GM06990 (cell line): ENCODE measurements around the gene POMT2.

Experiments used
- DNase-seq: peaks from one replicate; pipeline ENCODE4 v3.0.0-alpha.2; 2011; ENCODE audit not compliant: insufficient read length; ENCODE audit errors: extremely low read depth
- H3K27me3 ChIP-seq: replicated peaks from 2 replicates; pipeline ENCODE4 v1.6.0; 2011; ENCODE audit warnings: low read length; ENCODE audit not compliant: control insufficient read depth, insufficient read depth
- H3K36me3 ChIP-seq: 2 replicates; pipeline ENCODE4 v1.5.1; 2011; ENCODE audit warnings: low read length; ENCODE audit not compliant: control insufficient read depth, insufficient read depth
- H3K4me3 ChIP-seq: replicated peaks from 2 replicates; pipeline ENCODE4 v1.5.1; 2011; ENCODE audit warnings: low read depth, mild to moderate bottlenecking, control low read depth, low read length
- TF ChIP-seq, protein P1 (sequence below): IDR thresholded peaks from 2 replicates; pipeline ENCODE4 v1.5.1; 2011; ENCODE audit warnings: low read length, control low read depth, mild to moderate bottlenecking, inconsistent platforms; ENCODE audit not compliant: insufficient read depth, poor library complexity, severe bottlenecking

Gene POMT2

DNA sequence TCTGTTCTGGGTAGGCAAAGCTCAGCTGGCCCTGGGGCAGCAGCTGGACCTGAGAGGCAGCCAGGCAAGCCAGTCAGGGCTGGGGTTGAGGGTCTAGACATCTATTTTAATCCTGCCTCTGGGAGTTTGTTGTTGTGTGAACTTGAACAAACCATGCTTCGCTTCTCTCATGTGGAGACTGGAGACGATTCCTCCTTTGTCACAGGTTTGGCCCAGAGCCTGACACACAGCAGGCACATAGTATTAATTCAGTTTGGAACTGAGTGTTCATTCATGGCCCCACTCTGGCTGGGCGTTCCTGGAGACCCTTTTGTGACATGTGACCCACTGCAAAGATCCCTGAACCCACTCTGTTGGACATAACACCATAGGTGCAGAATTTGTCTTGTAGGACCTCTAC, 89.0 kb downstream of the POMT2 start:
- Histone ChIP-seq H3K4me3 (no peak overlapping the region), H3K36me3 (no peaks in the 10 kb centered on the region), H3K27me3 (no peaks in the 10 kb centered on the region)
- no peak for DNase-seq
- TF ChIP-seq, protein P1, sequence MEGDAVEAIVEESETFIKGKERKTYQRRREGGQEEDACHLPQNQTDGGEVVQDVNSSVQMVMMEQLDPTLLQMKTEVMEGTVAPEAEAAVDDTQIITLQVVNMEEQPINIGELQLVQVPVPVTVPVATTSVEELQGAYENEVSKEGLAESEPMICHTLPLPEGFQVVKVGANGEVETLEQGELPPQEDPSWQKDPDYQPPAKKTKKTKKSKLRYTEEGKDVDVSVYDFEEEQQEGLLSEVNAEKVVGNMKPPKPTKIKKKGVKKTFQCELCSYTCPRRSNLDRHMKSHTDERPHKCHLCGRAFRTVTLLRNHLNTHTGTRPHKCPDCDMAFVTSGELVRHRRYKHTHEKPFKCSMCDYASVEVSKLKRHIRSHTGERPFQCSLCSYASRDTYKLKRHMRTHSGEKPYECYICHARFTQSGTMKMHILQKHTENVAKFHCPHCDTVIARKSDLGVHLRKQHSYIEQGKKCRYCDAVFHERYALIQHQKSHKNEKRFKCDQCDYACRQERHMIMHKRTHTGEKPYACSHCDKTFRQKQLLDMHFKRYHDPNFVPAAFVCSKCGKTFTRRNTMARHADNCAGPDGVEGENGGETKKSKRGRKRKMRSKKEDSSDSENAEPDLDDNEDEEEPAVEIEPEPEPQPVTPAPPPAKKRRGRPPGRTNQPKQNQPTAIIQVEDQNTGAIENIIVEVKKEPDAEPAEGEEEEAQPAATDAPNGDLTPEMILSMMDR, result no peak

DNA sequence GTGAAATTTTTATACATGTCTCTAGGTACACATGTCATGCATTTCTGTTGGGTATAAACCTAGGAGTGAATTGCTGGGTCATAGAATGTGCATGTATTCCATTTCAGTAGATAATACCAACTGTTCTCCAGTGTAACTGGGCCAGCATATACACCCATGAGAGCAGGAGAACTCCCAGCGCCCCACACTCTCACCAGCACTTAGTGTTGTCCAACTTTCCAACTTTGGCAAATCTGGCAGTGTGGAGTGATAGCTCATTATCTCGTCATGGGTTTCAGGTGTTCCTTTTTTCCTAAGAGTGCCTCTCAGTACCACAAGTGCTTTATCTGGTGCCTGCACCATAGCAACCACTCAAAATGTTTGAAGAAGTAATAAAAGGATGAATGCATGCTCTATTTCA, 89.8 kb downstream of the POMT2 start:
- no peak for DNase-seq
- TF ChIP-seq, protein P1, result no peak

DNA sequence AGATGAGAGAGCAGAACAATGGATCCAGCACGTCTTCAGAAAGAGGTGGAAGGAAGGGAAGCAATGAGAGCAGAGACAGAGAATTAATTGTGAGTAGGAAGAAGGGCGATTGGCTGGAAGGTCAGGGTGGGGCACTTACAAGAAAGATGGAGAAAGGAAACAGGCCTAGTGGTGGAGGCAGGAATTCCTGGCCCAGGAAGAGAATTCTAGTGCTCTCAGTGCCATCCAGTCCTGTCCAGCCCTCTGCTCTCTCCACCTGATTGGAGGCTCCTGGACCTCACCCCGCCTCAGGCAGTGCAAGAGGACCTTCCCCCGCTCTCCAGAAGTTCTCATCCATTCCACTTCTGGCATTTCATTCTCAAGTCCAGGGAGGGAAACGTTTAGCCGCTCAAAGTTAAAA, 92.6 kb downstream of the POMT2 start:
- no peak overlapping the region for H3K4me3 ChIP-seq
- no peak for DNase-seq
- no peaks in the 10 kb centered on the region for H3K36me3 ChIP-seq
- H3K27me3 ChIP-seq, result no peaks in the 10 kb centered on the region
- TF ChIP-seq, protein P1, result no peak

More for the DNA sequence above, 89.8 kb downstream of the POMT2 start:
- Histone ChIP-seq H3K27me3 (no peaks in the 10 kb centered on the region), H3K36me3 (no peaks in the 10 kb centered on the region), H3K4me3 (no peak overlapping the region)

DNA sequence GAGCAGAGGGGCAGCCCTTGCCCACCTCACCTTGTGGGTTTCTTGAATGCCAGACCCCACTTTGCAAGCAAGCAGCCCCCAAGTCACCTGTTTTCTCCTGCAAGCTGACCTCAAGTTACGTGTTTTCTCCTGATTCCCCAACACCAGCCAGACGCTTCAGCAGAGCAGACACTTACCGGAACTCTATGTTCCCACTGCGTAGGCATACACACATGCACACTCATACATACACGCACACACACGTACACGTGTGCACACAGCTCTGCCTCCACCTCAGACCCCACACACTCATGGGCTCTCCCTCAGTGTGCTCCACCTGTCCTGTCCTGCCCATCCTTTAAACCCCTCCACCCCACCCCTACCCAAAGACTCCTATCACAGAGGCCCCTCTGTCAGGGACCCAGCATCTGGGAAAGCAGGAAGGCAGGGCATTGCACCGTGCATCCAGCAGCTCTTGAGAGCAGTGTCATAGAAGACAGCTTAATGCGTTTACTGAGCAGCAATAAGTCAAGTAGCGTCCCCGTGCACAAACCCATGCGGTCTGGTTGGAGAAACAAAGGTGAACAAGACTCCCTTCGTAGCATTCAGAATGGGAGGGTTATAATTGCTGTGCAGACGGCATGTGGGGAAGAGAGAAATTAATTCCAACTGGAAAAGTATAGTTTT, 94.7 kb downstream of the POMT2 start:
- TF ChIP-seq, protein P1, result no peak
- Histone ChIP-seq H3K4me3 (no peak overlapping the region), H3K36me3 (no peaks in the 10 kb centered on the region), H3K27me3 (no peaks in the 10 kb centered on the region)
- no peak for DNase-seq

DNA sequence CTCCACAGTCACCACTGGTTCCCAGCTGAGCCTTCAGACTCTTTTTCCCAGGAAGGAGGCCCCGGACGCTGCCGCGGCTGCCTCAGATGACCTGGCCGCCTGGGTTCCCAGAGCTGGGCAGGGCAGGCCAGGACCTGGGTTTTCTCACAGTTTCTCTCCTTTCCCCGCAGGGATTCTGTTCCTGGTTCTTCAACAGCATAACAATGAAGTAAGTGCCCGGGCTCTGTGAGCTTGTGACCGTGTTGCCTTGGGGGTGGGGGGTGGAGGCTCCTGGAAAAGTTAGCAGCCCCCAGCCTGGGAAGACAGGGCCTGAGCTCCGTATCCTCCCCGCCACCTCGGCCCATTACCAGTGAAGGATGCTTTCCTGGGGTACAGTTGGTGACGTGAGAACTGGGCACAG, 95.4 kb downstream of the POMT2 start:
- Histone ChIP-seq H3K4me3 (no peak overlapping the region), H3K27me3 (no peaks in the 10 kb centered on the region), H3K36me3 (no peaks in the 10 kb centered on the region)
- DNase-seq, result no peak
- TF ChIP-seq, protein P1, result no peak
